Type B pancreatic cell (in vitro differentiated cells): ENCODE results near the gene PGAM2. TPM values are rescaled to one million over a fixed set of nuclear protein-coding genes. Genes with fewer than 3 reads are reported as not detected.

ENCODE experiments used
- DNase-seq: peaks from one replicate; pipeline ENCODE4 v3.0.0; 2021; ENCODE audit warnings: mixed read lengths; ENCODE audit not compliant: unreplicated experiment; ENCODE audit errors: extremely low spot score
- H3K27ac Mint-ChIP-seq: 2 replicates; pipeline ENCODE4 v1.8.0; 2021; ENCODE audit warnings: mild to moderate bottlenecking, mixed read lengths
- H3K27me3 Mint-ChIP-seq: 2 replicates; pipeline ENCODE4 v1.8.0; 2021; ENCODE audit warnings: mixed read lengths
- H3K36me3 Mint-ChIP-seq: 2 replicates; pipeline ENCODE4 v1.8.0; 2021; ENCODE audit warnings: mixed read lengths
- H3K4me1 Mint-ChIP-seq: one replicate; pipeline ENCODE4 v1.8.0; 2021; ENCODE audit warnings: mixed read lengths; ENCODE audit not compliant: unreplicated experiment
- H3K4me3 Mint-ChIP-seq: 2 replicates; pipeline ENCODE4 v1.8.0; 2021; ENCODE audit warnings: mild to moderate bottlenecking, mixed read lengths
- H3K9me3 Mint-ChIP-seq: 2 replicates; pipeline ENCODE4 v1.8.0; 2021; ENCODE audit warnings: mixed read lengths
- CTCF ChIP-seq: fragments of 200-600 bp; sonication (generic); conservative IDR thresholded peaks from 2 replicates; pipeline ENCODE4 v1.5.0; 2021; ENCODE audit warnings: antibody characterized with exemption, mild to moderate bottlenecking
- total RNA-seq: library from RNA; stranded (reverse); gene quantifications from 2 replicates; pipeline ENCODE4 v1.2.1, GENCODE V29; 2021; ENCODE audit warnings: low replicate concordance

Gene PGAM2
- total RNA-seq, 1 donor from 2014 or later = 0.72 TPM

GRCh38 chr7:44107116-44107960, 42.0 kb upstream of the PGAM2 start:
- H3K4me3 Mint-ChIP-seq = no peak overlapping the region
- H3K4me1 Mint-ChIP-seq = peaks cover 14% of the 10 kb centered on the region
- H3K27me3 Mint-ChIP-seq = peaks cover 24% of the 10 kb centered on the region
- H3K9me3 Mint-ChIP-seq = no peaks in the 10 kb centered on the region
- no peaks in the 10 kb centered on the region for H3K36me3 Mint-ChIP-seq
- DNase-seq = no peak
- H3K27ac Mint-ChIP-seq = no peak overlapping the region
- no peak for TF ChIP-seq CTCF

- no peak for TF ChIP-seq CTCF
- no peak overlapping the region for H3K4me3 Mint-ChIP-seq
- peaks cover 27% of the 10 kb centered on the region for H3K27me3 Mint-ChIP-seq
- H3K4me1 Mint-ChIP-seq = peaks cover 16% of the 10 kb centered on the region
- H3K36me3 Mint-ChIP-seq = no peaks in the 10 kb centered on the region
- no peaks in the 10 kb centered on the region for H3K9me3 Mint-ChIP-seq
- DNase-seq = no peak
- H3K27ac Mint-ChIP-seq = no peak overlapping the region
Measured at GRCh38 chr7:44106311-44107065, 41.1 kb upstream of the PGAM2 start.

GRCh38 chr7:44105832-44106231, 40.5 kb upstream of the PGAM2 start:
- TF ChIP-seq CTCF = no peak
- no peaks in the 10 kb centered on the region for H3K36me3 Mint-ChIP-seq
- H3K27me3 Mint-ChIP-seq = peaks cover 27% of the 10 kb centered on the region
- peaks cover 16% of the 10 kb centered on the region for H3K4me1 Mint-ChIP-seq
- H3K9me3 Mint-ChIP-seq = no peaks in the 10 kb centered on the region
- peak overlapping the region; percentile 84 for H3K4me3 Mint-ChIP-seq
- H3K27ac Mint-ChIP-seq = peak overlapping the region; percentile 15
- no peak for DNase-seq

GRCh38 chr7:44104860-44105771, 39.7 kb upstream of the PGAM2 start:
- H3K36me3 Mint-ChIP-seq = no peaks in the 10 kb centered on the region
- DNase-seq = no peak
- H3K27me3 Mint-ChIP-seq = peaks cover 27% of the 10 kb centered on the region
- H3K27ac Mint-ChIP-seq = peak overlapping the region; percentile 15
- peak overlapping the region; percentile 84 for H3K4me3 Mint-ChIP-seq
- no peak for TF ChIP-seq CTCF
- H3K9me3 Mint-ChIP-seq = no peaks in the 10 kb centered on the region
- peaks cover 23% of the 10 kb centered on the region for H3K4me1 Mint-ChIP-seq
